Measurements from ENCODE around the gene RNF169. TPM values are rescaled to one million over a fixed set of nuclear protein-coding genes. Genes with fewer than 3 reads are reported as not detected.

RNF169 gene
- total and polyA plus RNA-seq, 2 of the 13 experiments (the other 11 are each of a cell fraction or from before 2014, with no cell fraction given): 5.3 to 14.2 TPM

DNA sequence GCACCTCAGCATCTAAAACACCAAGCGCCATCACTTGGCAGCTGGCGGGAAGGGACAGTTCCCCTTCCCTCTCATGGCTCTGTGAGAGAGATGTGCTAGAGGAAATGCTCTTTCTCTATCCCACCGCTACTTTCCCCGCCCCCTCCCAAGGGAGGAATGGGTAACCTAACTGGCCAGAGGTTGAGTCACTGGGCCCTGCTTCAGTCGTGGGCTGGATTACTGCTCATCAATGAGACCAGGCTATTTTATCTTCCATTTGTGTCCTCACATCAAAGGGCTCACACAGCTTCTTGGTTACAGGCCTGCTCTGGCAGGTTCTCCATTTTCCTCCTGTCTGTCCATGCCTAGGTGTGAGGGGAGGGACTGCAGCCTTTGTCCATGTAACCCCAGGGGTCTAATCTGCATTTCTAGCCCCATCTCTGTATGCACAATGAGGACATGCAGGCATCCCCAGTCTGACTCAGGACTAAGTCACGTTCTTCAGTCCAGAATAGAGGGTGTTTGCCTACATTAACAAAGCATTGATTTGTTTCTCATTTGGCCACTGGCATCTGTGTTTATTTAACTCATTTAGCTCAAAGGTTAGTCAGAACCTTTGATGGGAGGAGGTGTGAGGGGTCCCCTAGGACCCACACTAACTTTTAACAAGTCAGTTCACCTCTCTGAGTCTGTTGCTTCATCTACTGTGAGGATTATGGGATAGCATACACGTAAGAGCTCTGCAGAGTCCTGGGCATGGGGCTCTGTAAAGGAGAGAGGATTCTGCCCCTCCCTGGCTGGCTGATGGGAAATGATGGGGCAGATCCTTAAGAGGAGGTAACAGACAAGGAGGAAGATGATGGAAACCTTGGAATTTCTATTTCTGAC, 101.1 kb downstream of the RNF169 start (continued):
- TF ChIP-seq PAXIP1 (CRISPR knock-in tag; conservative IDR thresholded peaks at IDR 0.05) (peak; percentile 80), PATZ1 (CRISPR knock-in tag; IDR thresholded peaks at IDR 0.05) (peak; percentile 53; the same call in 1 of the 2 replicates), MED1 (CRISPR knock-in tag; IDR thresholded peaks at IDR 0.05) (no peak), RCOR2 (CRISPR knock-in tag; IDR thresholded peaks at IDR 0.05) (peak; percentile 33; the same call in 1 of the 2 replicates), YEATS4 (CRISPR knock-in tag; IDR thresholded peaks at IDR 0.05; ENCODE audit: borderline replicate concordance) (no peak), GFI1 (CRISPR knock-in tag; IDR thresholded peaks at IDR 0.05; ENCODE audit: borderline replicate concordance) (peak; percentile 95), RFXAP (CRISPR knock-in tag; IDR thresholded peaks at IDR 0.05; ENCODE audit: borderline replicate concordance) (0 out of 2 replicates have a peak, but pooled peaks have one; percentile 23), ONECUT2 (CRISPR knock-in tag; IDR thresholded peaks at IDR 0.05) (peak; percentile 82), RXRA (CRISPR knock-in tag; IDR thresholded peaks at IDR 0.05) (peak; percentile 46; the same call in 1 of the 2 replicates), ZNF326 (CRISPR knock-in tag; IDR thresholded peaks at IDR 0.05; ENCODE audit: borderline replicate concordance) (no peak), FOXA3 (CRISPR knock-in tag; IDR thresholded peaks at IDR 0.05) (peak; percentile 61), CEBPG (CRISPR knock-in tag; IDR thresholded peaks at IDR 0.05) (peak; percentile 88), POLR2A (IDR thresholded peaks at IDR 0.05; ENCODE audit: insufficient read depth in 1 of 2, low read depth in 2 of 2, low read length in 2 of 2) (0 out of 4 replicates have a peak, but pooled peaks have one; percentile 3 to 13), SOX6 (IDR thresholded peaks at IDR 0.05) (no peak), SOX6 (CRISPR knock-in tag; IDR thresholded peaks at IDR 0.05) (peak; percentile 86), CREM (IDR thresholded peaks at IDR 0.05) (peak; percentile 66; the same call in 1 of the 2 replicates), CREM (CRISPR knock-in tag; IDR thresholded peaks at IDR 0.05) (no peak)

Measured in HepG2 (cell line).